ENCODE results near the gene CD151. TPM values are rescaled to one million over a fixed set of nuclear protein-coding genes. Genes with fewer than 3 reads are reported as not detected.

The CD151 gene
- total RNA-seq, 1 experiment from 2014 or later, result 115 TPM

DNA sequence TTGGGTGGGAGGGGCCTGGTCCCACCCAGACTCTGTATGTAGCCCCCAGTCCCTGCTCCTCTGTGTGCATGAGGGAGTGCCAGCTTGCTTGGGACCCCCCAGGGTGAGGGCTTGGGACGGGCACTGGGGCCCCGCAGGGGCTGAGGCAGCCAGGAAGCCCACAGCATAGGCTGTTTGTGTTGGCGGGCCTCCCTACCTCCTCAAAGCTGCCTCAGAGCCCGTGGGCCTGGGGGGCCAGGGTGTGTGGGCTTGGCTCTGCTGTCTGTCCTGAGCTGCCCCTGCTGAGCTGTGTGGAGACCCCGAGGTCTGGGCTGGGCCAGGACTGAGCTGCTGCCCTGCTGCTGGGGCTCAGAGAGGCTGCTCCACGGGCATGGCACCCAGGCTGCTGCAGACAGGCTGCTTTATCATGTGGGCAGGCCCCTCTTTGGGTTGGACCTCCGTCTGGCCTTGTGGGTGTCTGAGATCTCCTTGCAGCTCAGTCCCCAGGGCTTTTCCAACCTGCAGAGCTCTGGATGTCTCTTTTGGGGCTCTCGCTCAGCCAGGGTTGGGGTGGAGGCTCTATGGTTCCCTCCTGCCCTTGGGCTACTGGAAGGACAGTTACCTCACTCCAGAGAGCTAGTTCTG lies 13.2 kb downstream of the CD151 start:
- peaks cover 17% of the 10 kb centered on the region for H3K4me1 Mint-ChIP-seq
- TF ChIP-seq, protein P1, sequence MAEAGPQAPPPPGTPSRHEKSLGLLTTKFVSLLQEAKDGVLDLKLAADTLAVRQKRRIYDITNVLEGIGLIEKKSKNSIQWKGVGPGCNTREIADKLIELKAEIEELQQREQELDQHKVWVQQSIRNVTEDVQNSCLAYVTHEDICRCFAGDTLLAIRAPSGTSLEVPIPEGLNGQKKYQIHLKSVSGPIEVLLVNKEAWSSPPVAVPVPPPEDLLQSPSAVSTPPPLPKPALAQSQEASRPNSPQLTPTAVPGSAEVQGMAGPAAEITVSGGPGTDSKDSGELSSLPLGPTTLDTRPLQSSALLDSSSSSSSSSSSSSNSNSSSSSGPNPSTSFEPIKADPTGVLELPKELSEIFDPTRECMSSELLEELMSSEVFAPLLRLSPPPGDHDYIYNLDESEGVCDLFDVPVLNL (CRISPR knock-in tag; IDR thresholded peaks at IDR 0.05; ENCODE audit: borderline replicate concordance, low read depth), result no peak
- ChIA-PET CTCF (interaction anchor here (0.7 to 1.1 kb wide), 3 partner anchors 12 to 99 kb away, joined by 3 to 4 read pairs (median 3); no protein-coding TSS in a partner anchor), POLR2A (no interaction called here)
- no peak for DNase-seq (ENCODE audit: low spot score)
- no peak overlapping the region for H3K4me3 Mint-ChIP-seq
- no peaks in the 10 kb centered on the region for H3K27me3 Mint-ChIP-seq (ENCODE audit: low read depth)
- H3K36me3 Mint-ChIP-seq, result peaks cover under 1% of the 10 kb centered on the region; the same call in 1 of the 2 replicates
- no peak overlapping the region for H3K27ac Mint-ChIP-seq
- no peaks in the 10 kb centered on the region for H3K9me3 Mint-ChIP-seq
- ATAC-seq, result no peak

DNA sequence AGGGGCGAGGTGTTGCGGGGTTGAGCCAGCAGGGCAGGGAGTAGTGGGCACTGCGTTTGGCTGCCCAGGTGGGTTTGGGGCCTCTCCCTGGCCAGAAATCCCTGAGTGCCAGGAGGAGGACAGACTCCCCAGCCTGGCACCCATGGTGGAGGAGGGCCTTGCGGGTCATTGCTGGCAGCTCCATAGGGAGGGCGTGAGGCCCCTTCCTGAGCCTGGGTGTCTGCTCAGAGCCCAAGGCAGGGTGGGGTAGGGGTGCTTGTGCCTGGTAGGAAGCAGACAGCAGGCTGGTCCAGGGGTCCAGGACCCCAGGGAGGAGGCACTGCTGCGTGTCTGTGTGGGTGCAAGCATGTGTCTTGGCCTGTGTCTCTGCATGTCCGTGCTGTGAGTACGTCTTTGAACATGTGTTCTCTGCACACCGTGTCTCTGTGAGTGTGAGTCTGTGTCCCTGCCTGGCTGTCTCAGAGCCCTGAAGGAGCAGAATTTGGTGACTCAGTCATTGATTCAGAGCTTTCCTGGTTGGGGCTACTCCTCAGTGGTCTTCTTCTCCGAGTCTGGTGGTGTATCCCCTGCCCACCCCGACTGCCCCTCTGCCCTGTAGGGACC lies 13.8 kb downstream of the CD151 start:
- CTCF ChIA-PET, result interaction anchor here (0.7 to 2.3 kb wide), 8 partner anchors 8 to 99 kb away, joined by 3 to 22 read pairs (median 3); no protein-coding TSS in a partner anchor
- TF ChIP-seq ATF1 (CRISPR knock-in tag; IDR thresholded peaks at IDR 0.05) (no peak), ZNF671 (CRISPR knock-in tag; IDR thresholded peaks at IDR 0.05) (no peak)
- Mint-ChIP-seq H3K9me3 (no peaks in the 10 kb centered on the region), H3K27me3 (ENCODE audit: low read depth) (no peaks in the 10 kb centered on the region), H3K27ac (no peak overlapping the region; the same call in 1 of the 2 replicates), H3K4me1 (peaks cover 16% of the 10 kb centered on the region), H3K36me3 (no peaks in the 10 kb centered on the region), H3K4me3 (no peak overlapping the region)
- DNase-seq (ENCODE audit: low spot score) (no peak), ATAC-seq (no peak)
- POLR2A ChIA-PET, result no interaction called here

- DNase-seq (ENCODE audit: low spot score) (no peak), ATAC-seq (no peak)
- H3K9me3 Mint-ChIP-seq, result no peaks in the 10 kb centered on the region
- ChIA-PET POLR2A (interaction anchor here (1.1 kb wide), 1 partner anchor 9 kb away, joined by 3 read pairs; no protein-coding TSS in a partner anchor), CTCF (interaction anchor here (0.7 to 2.8 kb wide), 19 partner anchors 9 to 207 kb away, joined by 3 to 24 read pairs (median 4); partner anchors contain the start of genes CEND1, CHID1 and RPLP2)
- no peak overlapping the region for H3K27ac Mint-ChIP-seq
- H3K27me3 Mint-ChIP-seq (ENCODE audit: low read depth), result no peaks in the 10 kb centered on the region
- no peaks in the 10 kb centered on the region for H3K36me3 Mint-ChIP-seq
- TF ChIP-seq, protein P2, sequence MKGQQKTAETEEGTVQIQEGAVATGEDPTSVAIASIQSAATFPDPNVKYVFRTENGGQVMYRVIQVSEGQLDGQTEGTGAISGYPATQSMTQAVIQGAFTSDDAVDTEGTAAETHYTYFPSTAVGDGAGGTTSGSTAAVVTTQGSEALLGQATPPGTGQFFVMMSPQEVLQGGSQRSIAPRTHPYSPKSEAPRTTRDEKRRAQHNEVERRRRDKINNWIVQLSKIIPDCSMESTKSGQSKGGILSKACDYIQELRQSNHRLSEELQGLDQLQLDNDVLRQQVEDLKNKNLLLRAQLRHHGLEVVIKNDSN (CRISPR knock-in tag; IDR thresholded peaks at IDR 0.05), result no peak
- no peak for TF ChIP-seq TEAD1 (CRISPR knock-in tag; IDR thresholded peaks at IDR 0.05)
- TF ChIP-seq, protein P3, sequence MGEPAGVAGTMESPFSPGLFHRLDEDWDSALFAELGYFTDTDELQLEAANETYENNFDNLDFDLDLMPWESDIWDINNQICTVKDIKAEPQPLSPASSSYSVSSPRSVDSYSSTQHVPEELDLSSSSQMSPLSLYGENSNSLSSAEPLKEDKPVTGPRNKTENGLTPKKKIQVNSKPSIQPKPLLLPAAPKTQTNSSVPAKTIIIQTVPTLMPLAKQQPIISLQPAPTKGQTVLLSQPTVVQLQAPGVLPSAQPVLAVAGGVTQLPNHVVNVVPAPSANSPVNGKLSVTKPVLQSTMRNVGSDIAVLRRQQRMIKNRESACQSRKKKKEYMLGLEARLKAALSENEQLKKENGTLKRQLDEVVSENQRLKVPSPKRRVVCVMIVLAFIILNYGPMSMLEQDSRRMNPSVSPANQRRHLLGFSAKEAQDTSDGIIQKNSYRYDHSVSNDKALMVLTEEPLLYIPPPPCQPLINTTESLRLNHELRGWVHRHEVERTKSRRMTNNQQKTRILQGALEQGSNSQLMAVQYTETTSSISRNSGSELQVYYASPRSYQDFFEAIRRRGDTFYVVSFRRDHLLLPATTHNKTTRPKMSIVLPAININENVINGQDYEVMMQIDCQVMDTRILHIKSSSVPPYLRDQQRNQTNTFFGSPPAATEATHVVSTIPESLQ (CRISPR knock-in tag; IDR thresholded peaks at IDR 0.05), result no peak
- no peak for TF ChIP-seq SOX15 (CRISPR knock-in tag; IDR thresholded peaks at IDR 0.05)
- no peak for TF ChIP-seq ZNF263 (CRISPR knock-in tag; IDR thresholded peaks at IDR 0.05; ENCODE audit: low read depth)
- TF ChIP-seq ESRRA (CRISPR knock-in tag; IDR thresholded peaks at IDR 0.05; ENCODE audit: borderline replicate concordance), result no peak
- no peak for TF ChIP-seq ZNF416 (CRISPR knock-in tag; IDR thresholded peaks at IDR 0.05)
- no peak for TF ChIP-seq PRDM15 (CRISPR knock-in tag; IDR thresholded peaks at IDR 0.05)
- TF ChIP-seq SMAD4 (CRISPR knock-in tag; IDR thresholded peaks at IDR 0.05), result no peak
- TF ChIP-seq, protein P4, sequence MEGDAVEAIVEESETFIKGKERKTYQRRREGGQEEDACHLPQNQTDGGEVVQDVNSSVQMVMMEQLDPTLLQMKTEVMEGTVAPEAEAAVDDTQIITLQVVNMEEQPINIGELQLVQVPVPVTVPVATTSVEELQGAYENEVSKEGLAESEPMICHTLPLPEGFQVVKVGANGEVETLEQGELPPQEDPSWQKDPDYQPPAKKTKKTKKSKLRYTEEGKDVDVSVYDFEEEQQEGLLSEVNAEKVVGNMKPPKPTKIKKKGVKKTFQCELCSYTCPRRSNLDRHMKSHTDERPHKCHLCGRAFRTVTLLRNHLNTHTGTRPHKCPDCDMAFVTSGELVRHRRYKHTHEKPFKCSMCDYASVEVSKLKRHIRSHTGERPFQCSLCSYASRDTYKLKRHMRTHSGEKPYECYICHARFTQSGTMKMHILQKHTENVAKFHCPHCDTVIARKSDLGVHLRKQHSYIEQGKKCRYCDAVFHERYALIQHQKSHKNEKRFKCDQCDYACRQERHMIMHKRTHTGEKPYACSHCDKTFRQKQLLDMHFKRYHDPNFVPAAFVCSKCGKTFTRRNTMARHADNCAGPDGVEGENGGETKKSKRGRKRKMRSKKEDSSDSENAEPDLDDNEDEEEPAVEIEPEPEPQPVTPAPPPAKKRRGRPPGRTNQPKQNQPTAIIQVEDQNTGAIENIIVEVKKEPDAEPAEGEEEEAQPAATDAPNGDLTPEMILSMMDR (IDR thresholded peaks at IDR 0.05), result no peak
- no peak for TF ChIP-seq ATF2 (CRISPR knock-in tag; IDR thresholded peaks at IDR 0.05; ENCODE audit: borderline replicate concordance, low read depth)
- TF ChIP-seq ZNF219 (CRISPR knock-in tag; IDR thresholded peaks at IDR 0.05; ENCODE audit: borderline replicate concordance), result no peak
- no peak for TF ChIP-seq ZNF317 (CRISPR knock-in tag; IDR thresholded peaks at IDR 0.05; ENCODE audit: borderline replicate concordance, low read depth)
- TF ChIP-seq, protein P5, sequence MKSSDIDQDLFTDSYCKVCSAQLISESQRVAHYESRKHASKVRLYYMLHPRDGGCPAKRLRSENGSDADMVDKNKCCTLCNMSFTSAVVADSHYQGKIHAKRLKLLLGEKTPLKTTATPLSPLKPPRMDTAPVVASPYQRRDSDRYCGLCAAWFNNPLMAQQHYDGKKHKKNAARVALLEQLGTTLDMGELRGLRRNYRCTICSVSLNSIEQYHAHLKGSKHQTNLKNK (CRISPR knock-in tag; IDR thresholded peaks at IDR 0.05), result no peak
- no peak overlapping the region for H3K4me3 Mint-ChIP-seq
- peaks cover 19% of the 10 kb centered on the region for H3K4me1 Mint-ChIP-seq
Measured at GRCh38 chr11:847876-848275, 15.1 kb downstream of the CD151 start.

All from WTC11 (cell line).